Activated CD8-positive, alpha-beta memory T cell treated with anti-CD3 and anti-CD28 coated beads, Interleukin-2, amount 10 ng/mL, durations not matched to agents 7 days and 5 days (primary cell): ENCODE data around the gene MGAT3. TPM values are rescaled to one million over a fixed set of nuclear protein-coding genes. Genes with fewer than 3 reads are reported as not detected.

Experiments used
- ATAC-seq: fragments of 150-1000 bp; cut with Tn5 transposase; one replicate; pipeline ENCODE4 v1.10.0; 2021; ENCODE audit warnings: moderate library complexity
- CTCF ChIA-PET: fragments of 350-600 bp; sonication (Branson Sonifier 250); formaldehyde crosslinking; loops from one replicate; lab custom pipeline; 2021; ENCODE audit warnings: antibody characterized with exemption; lab: Charles Lee
- DNase-seq: peaks from one replicate; pipeline ENCODE4 v3.0.0-alpha.2; 2020
- H3K27ac Mint-ChIP-seq: one replicate; pipeline ENCODE4 v1.8.0; 2021; ENCODE audit warnings: mild to moderate bottlenecking, mixed read lengths
- H3K27me3 Mint-ChIP-seq: one replicate; pipeline ENCODE4 v1.8.0; 2021; ENCODE audit warnings: mixed read lengths
- H3K36me3 Mint-ChIP-seq: one replicate; pipeline ENCODE4 v1.8.0; 2021; ENCODE audit warnings: mild to moderate bottlenecking, mixed read lengths
- H3K4me1 Mint-ChIP-seq: one replicate; pipeline ENCODE4 v1.8.0; 2021; ENCODE audit warnings: mixed read lengths
- H3K4me3 Mint-ChIP-seq: one replicate; pipeline ENCODE4 v1.8.0; 2021; ENCODE audit warnings: mild to moderate bottlenecking, moderate library complexity, mixed read lengths
- H3K9me3 Mint-ChIP-seq: one replicate; pipeline ENCODE4 v1.8.0; 2022; ENCODE audit warnings: low read depth, mixed read lengths
- total RNA-seq, 2 experiments: library from RNA; stranded (reverse); gene quantifications; one replicate each; pipeline ENCODE4 v1.2.3, GENCODE V29; 2021

The MGAT3 gene
- total RNA-seq, 2 experiments from 2014 or later, result 0.96 to 3.6 TPM

GRCh38 chr22:39462443-39463221 is 5.8 kb downstream of the MGAT3 start:
- Mint-ChIP-seq H3K36me3 (no peaks in the 10 kb centered on the region), H3K27ac (no peak overlapping the region), H3K4me1 (peaks cover 12% of the 10 kb centered on the region), H3K27me3 (peaks cover 26% of the 10 kb centered on the region), H3K9me3 (no peaks in the 10 kb centered on the region), H3K4me3 (no peak overlapping the region)
- DNase-seq (no peak), ATAC-seq (no peak)
- CTCF ChIA-PET, result interaction anchor here (1.7 kb wide), 1 partner anchor 31 kb away, joined by 4 read pairs; no protein-coding TSS in a partner anchor

GRCh38 chr22:39463277-39463676 is 6.5 kb downstream of the MGAT3 start:
- no peaks in the 10 kb centered on the region for H3K36me3 Mint-ChIP-seq
- H3K9me3 Mint-ChIP-seq, result no peaks in the 10 kb centered on the region
- DNase-seq (no peak), ATAC-seq (no peak)
- no peak overlapping the region for H3K4me3 Mint-ChIP-seq
- peaks cover 11% of the 10 kb centered on the region for H3K4me1 Mint-ChIP-seq
- H3K27ac Mint-ChIP-seq, result no peak overlapping the region
- CTCF ChIA-PET, result no interaction called here
- H3K27me3 Mint-ChIP-seq, result peaks cover 22% of the 10 kb centered on the region

- DNase-seq (no peak), ATAC-seq (no peak)
- no peaks in the 10 kb centered on the region for H3K36me3 Mint-ChIP-seq
- H3K4me3 Mint-ChIP-seq, result no peak overlapping the region
- peaks cover 15% of the 10 kb centered on the region for H3K27me3 Mint-ChIP-seq
- H3K9me3 Mint-ChIP-seq, result no peaks in the 10 kb centered on the region
- H3K4me1 Mint-ChIP-seq, result peaks cover 8% of the 10 kb centered on the region
- CTCF ChIA-PET, result interaction anchor here (1.3 kb wide), 1 partner anchor 10 kb away, joined by 3 read pairs; no protein-coding TSS in a partner anchor
- no peak overlapping the region for H3K27ac Mint-ChIP-seq
Observed at GRCh38 chr22:39463931-39464390, 7.1 kb downstream of the MGAT3 start.

- H3K4me3 Mint-ChIP-seq, result no peak overlapping the region
- no peaks in the 10 kb centered on the region for H3K36me3 Mint-ChIP-seq
- CTCF ChIA-PET, result interaction anchor here (1.1 kb wide), 1 partner anchor 30 kb away, joined by 3 read pairs; no protein-coding TSS in a partner anchor
- no peaks in the 10 kb centered on the region for H3K9me3 Mint-ChIP-seq
- no peak for DNase-seq
- H3K27ac Mint-ChIP-seq, result no peak overlapping the region
- peaks cover 10% of the 10 kb centered on the region for H3K4me1 Mint-ChIP-seq
- H3K27me3 Mint-ChIP-seq, result peaks cover 2% of the 10 kb centered on the region
- no peak for ATAC-seq
Observed at GRCh38 chr22:39466228-39467006, 9.6 kb downstream of the MGAT3 start.

GRCh38 chr22:39467390-39467895 is 10.6 kb downstream of the MGAT3 start:
- no peak for ATAC-seq
- Mint-ChIP-seq H3K27ac (peak overlapping the region; percentile 20), H3K9me3 (no peaks in the 10 kb centered on the region), H3K36me3 (no peaks in the 10 kb centered on the region), H3K4me1 (peaks cover 19% of the 10 kb centered on the region), H3K27me3 (no peaks in the 10 kb centered on the region), H3K4me3 (no peak overlapping the region)
- no peak for DNase-seq
- CTCF ChIA-PET, result interaction anchor here (0.7 to 1.1 kb wide), 3 partner anchors 29 to 68 kb away, joined by 3 to 4 read pairs (median 3); partner anchors contain the start of gene TAB1

- H3K27me3 Mint-ChIP-seq, result no peaks in the 10 kb centered on the region
- H3K4me3 Mint-ChIP-seq, result no peak overlapping the region
- no peaks in the 10 kb centered on the region for H3K36me3 Mint-ChIP-seq
- no peak overlapping the region for H3K27ac Mint-ChIP-seq
- DNase-seq (no peak), ATAC-seq (no peak)
- no peaks in the 10 kb centered on the region for H3K9me3 Mint-ChIP-seq
- CTCF ChIA-PET, result interaction anchor here (0.6 kb wide), 1 partner anchor 247 kb away, joined by 3 read pairs; no protein-coding TSS in a partner anchor
- H3K4me1 Mint-ChIP-seq, result peaks cover 24% of the 10 kb centered on the region
Observed at GRCh38 chr22:39468487-39469325, 11.9 kb downstream of the MGAT3 start.

GRCh38 chr22:39469326-39469680 is 12.5 kb downstream of the MGAT3 start:
- Mint-ChIP-seq H3K9me3 (no peaks in the 10 kb centered on the region), H3K27ac (no peak overlapping the region), H3K27me3 (no peaks in the 10 kb centered on the region), H3K36me3 (no peaks in the 10 kb centered on the region), H3K4me3 (no peak overlapping the region), H3K4me1 (peaks cover 24% of the 10 kb centered on the region)
- ATAC-seq, result no peak
- CTCF ChIA-PET, result interaction anchor here (0.6 kb wide), 1 partner anchor 247 kb away, joined by 3 read pairs; no protein-coding TSS in a partner anchor
- no peak for DNase-seq

GRCh38 chr22:39469681-39470450 is 13.1 kb downstream of the MGAT3 start:
- peaks cover 24% of the 10 kb centered on the region for H3K4me1 Mint-ChIP-seq
- ATAC-seq (no peak), DNase-seq (no peak)
- H3K4me3 Mint-ChIP-seq, result no peak overlapping the region
- no peaks in the 10 kb centered on the region for H3K9me3 Mint-ChIP-seq
- H3K27me3 Mint-ChIP-seq, result no peaks in the 10 kb centered on the region
- CTCF ChIA-PET, result interaction anchor here (0.6 to 1.7 kb wide), 2 partner anchors 59 to 248 kb away, joined by 3 read pairs; no protein-coding TSS in a partner anchor
- H3K36me3 Mint-ChIP-seq, result no peaks in the 10 kb centered on the region
- no peak overlapping the region for H3K27ac Mint-ChIP-seq

GRCh38 chr22:39470451-39471291 is 13.9 kb downstream of the MGAT3 start:
- Mint-ChIP-seq H3K4me3 (no peak overlapping the region), H3K4me1 (peaks cover 24% of the 10 kb centered on the region), H3K36me3 (no peaks in the 10 kb centered on the region), H3K27me3 (no peaks in the 10 kb centered on the region), H3K9me3 (no peaks in the 10 kb centered on the region), H3K27ac (no peak overlapping the region)
- DNase-seq (no peak), ATAC-seq (no peak)
- CTCF ChIA-PET, result interaction anchor here (1.7 to 1.9 kb wide), 2 partner anchors 23 to 58 kb away, joined by 3 to 5 read pairs; no protein-coding TSS in a partner anchor

GRCh38 chr22:39471381-39472141 is 14.7 kb downstream of the MGAT3 start:
- DNase-seq, result peak; percentile 61
- Mint-ChIP-seq H3K27ac (peak overlapping the region; percentile 66), H3K4me3 (no peak overlapping the region)

More at GRCh38 chr22:39471381-39472141, 14.7 kb downstream of the MGAT3 start:
- peak; percentile 76 for ATAC-seq
- H3K4me1 Mint-ChIP-seq, result peaks cover 24% of the 10 kb centered on the region
- CTCF ChIA-PET, result interaction anchor here (1.7 to 1.9 kb wide), 2 partner anchors 24 to 57 kb away, joined by 3 to 5 read pairs; no protein-coding TSS in a partner anchor
- H3K9me3 Mint-ChIP-seq, result no peaks in the 10 kb centered on the region
- no peaks in the 10 kb centered on the region for H3K36me3 Mint-ChIP-seq
- no peaks in the 10 kb centered on the region for H3K27me3 Mint-ChIP-seq
